ENCODE results near the gene MCRS1. TPM values are rescaled to one million over a fixed set of nuclear protein-coding genes. Genes with fewer than 3 reads are reported as not detected.

Gene MCRS1
- total RNA-seq, 4 donors from 2014 or later: 68.0 to 107 (median 85.6) TPM

- Histone ChIP-seq H3K4me3 (peak overlapping the region in 3 of 4 donors; percentile 37 to 44 (median 40)), H3K4me1 (peaks cover 0 to 16% (median 6%) of the 10 kb centered on the region in 4 donors), H3K27me3 (no peaks in the 10 kb centered on the region), H3K9me3 (no peaks in the 10 kb centered on the region), H3K27ac (no peak overlapping the region), H3K36me3 (no peaks in the 10 kb centered on the region)
- TF ChIP-seq POLR2A (IDR thresholded peaks at IDR 0.05): no peak
- TF ChIP-seq CTCF (IDR thresholded peaks at IDR 0.05): no peak
- no peak for DNase-seq
These were observed 19.5 kb downstream of the MCRS1 start for GRCh38 chr12:49548481-49548821.

DNA sequence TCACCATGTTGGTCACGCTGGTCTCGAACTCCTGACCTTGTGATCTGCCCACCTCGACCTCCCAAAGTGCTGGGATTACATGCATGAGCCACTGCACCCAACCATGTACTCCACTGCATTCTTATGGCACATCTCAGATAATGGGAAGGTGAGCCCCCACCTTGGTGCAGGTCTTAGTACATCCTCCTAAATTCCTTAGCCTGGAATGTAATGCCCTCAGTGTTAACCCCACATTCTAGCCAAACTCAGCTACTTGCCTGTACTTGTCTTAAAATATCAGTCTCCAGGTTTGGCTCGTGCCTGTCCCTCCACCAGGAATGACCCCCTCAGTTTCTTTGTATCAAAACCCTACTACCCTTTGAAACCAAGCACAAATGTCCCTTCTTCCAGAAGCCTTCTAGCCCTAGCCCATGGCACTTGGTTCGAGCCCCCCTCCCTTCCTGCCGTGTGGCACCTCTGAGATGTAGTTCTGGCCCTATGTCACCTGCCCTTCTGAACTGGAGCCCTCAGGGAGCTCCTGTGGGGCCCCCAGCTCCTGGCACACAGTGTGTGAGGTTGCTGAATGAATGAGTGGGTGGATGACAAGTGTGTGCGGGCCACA is 20.8 kb downstream of the MCRS1 start:
- H3K4me1 ChIP-seq: peaks cover 0 to 16% (median 6%) of the 10 kb centered on the region in 4 donors
- H3K4me3 ChIP-seq: no peak overlapping the region
- no peak for DNase-seq
- TF ChIP-seq POLR2A (IDR thresholded peaks at IDR 0.05): no peak
- no peak for TF ChIP-seq CTCF (IDR thresholded peaks at IDR 0.05)
- H3K36me3 ChIP-seq: no peaks in the 10 kb centered on the region
- H3K27ac ChIP-seq: no peak overlapping the region
- no peaks in the 10 kb centered on the region for H3K27me3 ChIP-seq
- H3K9me3 ChIP-seq: no peaks in the 10 kb centered on the region

- H3K4me3 ChIP-seq: no peak overlapping the region
- no peaks in the 10 kb centered on the region for H3K9me3 ChIP-seq
- no peaks in the 10 kb centered on the region for H3K36me3 ChIP-seq
- no peaks in the 10 kb centered on the region for H3K27me3 ChIP-seq
- DNase-seq: no peak
- peaks cover 0 to 16% (median 6%) of the 10 kb centered on the region in 4 donors for H3K4me1 ChIP-seq
- no peak overlapping the region for H3K27ac ChIP-seq
- TF ChIP-seq POLR2A (IDR thresholded peaks at IDR 0.05): no peak
- TF ChIP-seq CTCF (IDR thresholded peaks at IDR 0.05): no peak
These were observed 21.5 kb downstream of the MCRS1 start for GRCh38 chr12:49546481-49546880.

DNA sequence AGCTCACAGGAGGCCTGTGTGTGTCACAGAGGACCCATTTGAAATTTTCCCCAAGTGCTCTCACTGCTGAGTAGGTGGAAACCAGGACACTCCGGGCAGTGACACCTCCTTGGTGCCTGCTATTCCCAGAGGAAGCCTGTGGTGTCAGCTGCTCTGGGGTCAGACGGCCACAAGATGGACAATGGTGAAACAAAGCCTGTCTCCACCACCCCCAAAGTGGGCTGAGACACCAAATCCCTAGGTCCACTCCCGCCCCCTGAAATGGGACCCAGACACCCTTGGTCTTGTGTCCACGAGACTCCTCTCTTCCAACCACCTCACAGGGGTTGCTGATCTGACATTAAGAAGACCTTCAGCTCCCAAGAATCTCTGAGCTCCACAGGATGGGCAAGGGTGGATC is 22.1 kb downstream of the MCRS1 start:
- H3K27me3 ChIP-seq: no peaks in the 10 kb centered on the region

GRCh38 chr12:49543914-49544815 is 23.8 kb downstream of the MCRS1 start:
- H3K4me1 ChIP-seq: peaks cover 0 to 16% (median 8%) of the 10 kb centered on the region in 4 donors
- peak in 1 of 3 donors; percentile 42 for DNase-seq
- TF ChIP-seq CTCF (IDR thresholded peaks at IDR 0.05) (no peak), POLR2A (IDR thresholded peaks at IDR 0.05) (no peak)
- no peaks in the 10 kb centered on the region for H3K36me3 ChIP-seq
- H3K4me3 ChIP-seq: no peak overlapping the region
- H3K27ac ChIP-seq: no peak overlapping the region
- no peaks in the 10 kb centered on the region for H3K9me3 ChIP-seq
- H3K27me3 ChIP-seq: peaks cover 2 to 9% of the 10 kb centered on the region in 2 donors

More for the DNA sequence above, 22.1 kb downstream of the MCRS1 start:
- no peaks in the 10 kb centered on the region for H3K36me3 ChIP-seq
- TF ChIP-seq CTCF (IDR thresholded peaks at IDR 0.05) (no peak), POLR2A (IDR thresholded peaks at IDR 0.05) (no peak)
- no peaks in the 10 kb centered on the region for H3K9me3 ChIP-seq
- H3K4me3 ChIP-seq: no peak overlapping the region
- no peak for DNase-seq
- peaks cover 0 to 16% (median 6%) of the 10 kb centered on the region in 4 donors for H3K4me1 ChIP-seq
- no peak overlapping the region for H3K27ac ChIP-seq
